Measurements from ENCODE around the gene KIAA1958. TPM values are rescaled to one million over a fixed set of nuclear protein-coding genes. Genes with fewer than 3 reads are reported as not detected.

The KIAA1958 gene
- total and polyA plus RNA-seq, 7 experiments from 2014 or later: 3.2 to 8.3 (median 6.4) TPM

DNA sequence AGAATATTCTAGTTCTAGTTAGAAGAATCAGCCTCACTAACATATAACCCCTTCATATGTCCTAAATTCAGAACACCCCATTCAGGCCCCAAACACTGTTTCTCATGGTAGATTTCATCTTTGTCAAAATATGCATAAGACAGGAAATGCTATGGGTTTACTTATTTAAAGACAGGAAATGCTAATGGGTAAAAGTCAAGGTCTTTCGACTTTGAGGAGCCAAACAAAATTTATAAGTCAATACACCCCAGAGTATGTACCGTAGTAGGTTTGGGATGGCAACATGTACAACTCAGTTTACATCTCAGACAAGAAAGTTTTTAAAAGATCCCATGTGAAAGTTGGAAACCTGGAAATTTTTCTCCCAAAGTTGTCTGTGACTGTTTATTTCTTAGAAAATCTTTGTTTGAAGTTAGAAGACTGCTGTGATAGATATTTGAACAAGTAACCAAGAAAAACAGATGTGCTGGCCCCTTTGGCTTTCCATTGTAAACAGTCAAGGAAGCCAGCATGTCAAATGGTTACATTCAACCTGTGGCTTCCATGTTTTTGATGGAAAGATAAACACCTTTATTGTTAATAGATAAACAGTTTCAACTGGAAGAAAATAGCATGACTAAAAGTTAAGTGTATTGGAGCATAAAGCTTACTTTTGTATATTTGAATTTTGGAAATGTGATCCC lies 129.1 kb downstream of the KIAA1958 start:
- ChIA-PET CTCF (no interaction called here), POLR2A (no interaction called here)
- H3K9me3 ChIP-seq (ENCODE audit: control insufficient read depth in 2 of 3, low read length in 3 of 3): no peaks in the 10 kb centered on the region
- H3K27me3 Mint-ChIP-seq: no peaks in the 10 kb centered on the region
- H3K36me3 Mint-ChIP-seq: peaks cover 0 to 19% (median 0%) of the 10 kb centered on the region in 5 donors
- H3K4me1 Mint-ChIP-seq: peaks cover 0 to 4% (median 0%) of the 10 kb centered on the region in 7 donors
- no peaks in the 10 kb centered on the region for H3K27me3 ChIP-seq (ENCODE audit: control insufficient read depth in 2 of 2, insufficient read depth in 2 of 2, low read length in 2 of 2)
- H3K4me1 ChIP-seq (ENCODE audit: control insufficient read depth in 2 of 2, insufficient read depth in 2 of 2, low read length in 2 of 2): no peaks in the 10 kb centered on the region
- ATAC-seq (no peak), DNase-seq (no peak)
- H3K4me3 ChIP-seq (ENCODE audit: low read length): no peak overlapping the region
- H3K27ac ChIP-seq (ENCODE audit: low read depth, low read length): no peak overlapping the region
- H3K27ac Mint-ChIP-seq: no peak overlapping the region
- no peaks in the 10 kb centered on the region for H3K9me3 Mint-ChIP-seq
- H3K36me3 ChIP-seq (ENCODE audit: control insufficient read depth in 2 of 3, insufficient read depth in 3 of 3, low read length in 3 of 3): peaks cover 0 to 9% (median 0%) of the 10 kb centered on the region in 3 experiments
- intact Hi-C loops (cut with micrococcal nuclease): no loop called here
- no peak overlapping the region for H3K4me3 Mint-ChIP-seq

DNA sequence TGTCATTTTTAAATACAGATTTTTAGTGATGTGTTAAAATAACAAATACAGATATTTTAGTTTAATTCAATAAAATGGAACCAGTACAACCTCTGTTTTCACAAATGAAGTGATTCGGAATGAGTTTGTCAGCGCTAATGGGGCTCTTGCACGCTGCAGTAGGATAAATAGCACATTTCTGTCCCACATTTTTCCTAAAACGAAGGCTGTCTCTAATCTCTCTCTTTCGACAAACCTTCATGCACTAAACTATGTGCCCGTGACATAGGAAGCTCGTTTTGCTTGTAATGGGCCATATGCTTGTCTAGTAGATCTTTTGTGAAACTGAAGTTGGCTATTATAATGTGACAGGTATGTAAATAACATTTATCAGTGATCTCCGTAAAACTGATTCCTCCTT lies 130.7 kb downstream of the KIAA1958 start:
- H3K27ac ChIP-seq (ENCODE audit: low read depth, low read length): no peak overlapping the region
- H3K9me3 ChIP-seq (ENCODE audit: control insufficient read depth in 2 of 3, low read length in 3 of 3): no peaks in the 10 kb centered on the region
- no peak overlapping the region for H3K4me3 ChIP-seq (ENCODE audit: low read length)
- Mint-ChIP-seq H3K9me3 (no peaks in the 10 kb centered on the region), H3K27ac (no peak overlapping the region), H3K4me1 (peaks cover 0 to 4% (median 0%) of the 10 kb centered on the region in 7 donors), H3K27me3 (no peaks in the 10 kb centered on the region), H3K4me3 (no peak overlapping the region), H3K36me3 (peaks cover 0 to 19% (median 0%) of the 10 kb centered on the region in 5 donors)
- POLR2A ChIA-PET: no interaction called here
- peaks cover 0 to 9% (median 0%) of the 10 kb centered on the region in 3 experiments for H3K36me3 ChIP-seq (ENCODE audit: control insufficient read depth in 2 of 3, insufficient read depth in 3 of 3, low read length in 3 of 3)
- intact Hi-C loops (cut with micrococcal nuclease): no loop called here
- H3K27me3 ChIP-seq (ENCODE audit: control insufficient read depth in 2 of 2, insufficient read depth in 2 of 2, low read length in 2 of 2): no peaks in the 10 kb centered on the region
- DNase-seq (no peak), ATAC-seq (no peak)
- no peaks in the 10 kb centered on the region for H3K4me1 ChIP-seq (ENCODE audit: control insufficient read depth in 2 of 2, insufficient read depth in 2 of 2, low read length in 2 of 2)
- CTCF ChIA-PET: no interaction called here

DNA sequence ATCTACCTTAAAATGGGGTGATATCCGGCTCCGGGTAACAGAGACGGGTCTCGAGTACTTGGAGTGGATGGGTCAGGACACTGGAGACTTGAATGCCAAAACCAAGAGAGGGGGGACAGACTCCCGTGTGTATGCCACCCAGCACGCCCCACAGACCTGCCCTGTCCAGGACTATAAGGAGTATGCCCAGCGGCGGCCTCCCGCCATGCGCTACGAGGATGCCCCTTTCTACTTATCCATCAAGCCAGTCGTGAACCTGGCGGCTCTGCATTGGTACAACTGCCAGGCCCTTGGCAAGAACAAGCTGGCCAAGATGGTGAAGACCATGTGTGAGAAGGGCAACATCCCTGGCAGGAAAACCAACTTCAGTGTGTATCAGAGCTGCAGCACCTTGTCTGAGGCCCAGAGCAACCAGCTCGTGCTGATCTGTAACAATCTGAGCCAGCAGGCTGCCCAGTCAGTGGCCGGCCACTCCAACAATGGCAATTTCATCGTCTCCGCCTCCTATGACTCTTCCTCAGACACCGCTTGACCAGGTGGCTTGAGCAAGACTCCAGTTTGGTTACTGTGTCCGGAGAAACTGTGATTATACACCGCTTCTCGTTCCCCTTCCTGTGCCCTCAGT lies 131.9 kb downstream of the KIAA1958 start:
- ChIA-PET POLR2A (no interaction called here), CTCF (no interaction called here)
- no peaks in the 10 kb centered on the region for H3K27me3 Mint-ChIP-seq
- DNase-seq: no peak
- H3K9me3 Mint-ChIP-seq: no peaks in the 10 kb centered on the region
- peaks cover 0 to 4% (median 0%) of the 10 kb centered on the region in 7 donors for H3K4me1 Mint-ChIP-seq
- H3K36me3 Mint-ChIP-seq: peaks cover 0 to 19% (median 0%) of the 10 kb centered on the region in 5 donors
- Histone ChIP-seq H3K4me3 (ENCODE audit: low read length) (no peak overlapping the region), H3K27ac (ENCODE audit: low read depth, low read length) (no peak overlapping the region), H3K4me1 (ENCODE audit: control insufficient read depth in 2 of 2, insufficient read depth in 2 of 2, low read length in 2 of 2) (no peaks in the 10 kb centered on the region), H3K9me3 (ENCODE audit: control insufficient read depth in 2 of 3, low read length in 3 of 3) (no peaks in the 10 kb centered on the region), H3K27me3 (ENCODE audit: control insufficient read depth in 2 of 2, insufficient read depth in 2 of 2, low read length in 2 of 2) (no peaks in the 10 kb centered on the region), H3K36me3 (ENCODE audit: control insufficient read depth in 2 of 3, insufficient read depth in 3 of 3, low read length in 3 of 3) (peaks cover 0 to 9% (median 0%) of the 10 kb centered on the region in 3 experiments)
- no peak for ATAC-seq
- H3K27ac Mint-ChIP-seq: no peak overlapping the region
- H3K4me3 Mint-ChIP-seq: no peak overlapping the region
- intact Hi-C loops (cut with micrococcal nuclease): no loop called here

DNA sequence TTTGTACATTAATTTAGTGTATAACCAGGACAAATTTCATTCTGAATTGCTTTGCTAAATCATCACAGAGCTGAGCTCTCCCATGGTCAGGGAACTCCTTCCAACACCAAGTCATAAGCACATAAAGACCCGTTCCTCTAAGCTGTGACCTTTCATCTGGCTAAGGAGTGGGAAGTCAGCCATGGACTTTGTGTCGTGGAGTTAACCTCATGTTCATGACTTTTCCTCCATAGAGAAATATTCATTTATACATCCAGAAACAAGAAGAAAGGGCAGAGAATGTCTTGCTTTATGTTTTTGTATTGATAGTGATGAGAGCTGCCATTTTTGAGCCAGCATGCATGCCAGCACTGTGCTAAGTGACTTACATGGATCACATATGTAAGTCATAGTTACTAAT lies 133.8 kb downstream of the KIAA1958 start:
- Histone ChIP-seq H3K36me3 (ENCODE audit: control insufficient read depth in 2 of 3, insufficient read depth in 3 of 3, low read length in 3 of 3) (peaks cover 0 to 9% (median 0%) of the 10 kb centered on the region in 3 experiments), H3K27me3 (ENCODE audit: control insufficient read depth in 2 of 2, insufficient read depth in 2 of 2, low read length in 2 of 2) (no peaks in the 10 kb centered on the region), H3K9me3 (ENCODE audit: control insufficient read depth in 2 of 3, low read length in 3 of 3) (no peaks in the 10 kb centered on the region), H3K4me3 (ENCODE audit: low read length) (no peak overlapping the region), H3K27ac (ENCODE audit: low read depth, low read length) (no peak overlapping the region), H3K4me1 (ENCODE audit: control insufficient read depth in 2 of 2, insufficient read depth in 2 of 2, low read length in 2 of 2) (no peaks in the 10 kb centered on the region)
- ChIA-PET CTCF (no interaction called here), POLR2A (no interaction called here)
- Mint-ChIP-seq H3K4me1 (peaks cover 0 to 4% (median 0%) of the 10 kb centered on the region in 7 donors), H3K27me3 (no peaks in the 10 kb centered on the region), H3K36me3 (peaks cover 0 to 14% (median 0%) of the 10 kb centered on the region in 5 donors), H3K4me3 (no peak overlapping the region), H3K27ac (no peak overlapping the region), H3K9me3 (no peaks in the 10 kb centered on the region)
- intact Hi-C loops (cut with micrococcal nuclease): no loop called here
- ATAC-seq (no peak), DNase-seq (no peak)

DNA sequence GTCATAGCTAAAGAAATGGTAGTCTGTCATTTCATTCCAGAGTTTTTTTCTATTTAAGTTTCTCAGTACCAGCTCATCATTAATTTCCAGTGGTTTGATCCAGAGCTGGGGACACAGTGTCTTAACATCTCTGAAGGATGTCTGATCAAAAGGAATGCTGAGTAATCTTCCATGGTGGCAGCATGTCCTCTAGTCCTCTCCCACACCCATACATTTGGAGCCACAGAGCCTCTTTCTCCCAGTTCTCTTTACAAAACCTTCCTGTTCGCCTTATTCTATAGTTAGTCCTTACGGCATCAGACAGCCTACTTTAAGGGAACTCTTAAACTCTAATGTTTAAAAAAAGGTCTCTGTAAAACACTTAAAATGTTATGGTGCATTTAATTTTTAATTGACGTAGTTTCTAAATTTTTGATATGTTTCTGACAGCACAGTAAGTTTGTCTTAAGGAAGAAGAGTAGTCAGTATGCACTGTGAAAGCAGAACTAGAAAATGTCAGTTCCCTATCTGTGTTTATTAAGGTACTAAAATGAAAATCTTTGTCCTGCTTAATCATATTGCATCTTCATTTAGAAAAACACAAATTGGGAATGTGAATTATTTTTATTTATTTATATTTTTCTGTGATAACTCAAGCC lies 134.5 kb downstream of the KIAA1958 start:
- Mint-ChIP-seq H3K27me3 (no peaks in the 10 kb centered on the region), H3K36me3 (peaks cover 0 to 14% (median 0%) of the 10 kb centered on the region in 5 donors), H3K27ac (no peak overlapping the region), H3K4me1 (no peaks in the 10 kb centered on the region), H3K4me3 (no peak overlapping the region), H3K9me3 (no peaks in the 10 kb centered on the region)
- intact Hi-C loops (cut with micrococcal nuclease): no loop called here
- ChIA-PET CTCF (interaction anchor here (0.6 kb wide), 1 partner anchor 176 kb away, joined by 4 read pairs; no protein-coding TSS in a partner anchor), POLR2A (no interaction called here)
- Histone ChIP-seq H3K27me3 (ENCODE audit: control insufficient read depth in 2 of 2, insufficient read depth in 2 of 2, low read length in 2 of 2) (no peaks in the 10 kb centered on the region), H3K36me3 (ENCODE audit: control insufficient read depth in 2 of 3, insufficient read depth in 3 of 3, low read length in 3 of 3) (peaks cover 0 to 9% (median 0%) of the 10 kb centered on the region in 3 experiments), H3K9me3 (ENCODE audit: control insufficient read depth in 2 of 3, low read length in 3 of 3) (no peaks in the 10 kb centered on the region), H3K4me1 (ENCODE audit: control insufficient read depth in 2 of 2, insufficient read depth in 2 of 2, low read length in 2 of 2) (no peaks in the 10 kb centered on the region), H3K27ac (ENCODE audit: low read depth, low read length) (no peak overlapping the region), H3K4me3 (ENCODE audit: low read length) (no peak overlapping the region)
- no peak for DNase-seq
- ATAC-seq: peak; percentile 41

DNA sequence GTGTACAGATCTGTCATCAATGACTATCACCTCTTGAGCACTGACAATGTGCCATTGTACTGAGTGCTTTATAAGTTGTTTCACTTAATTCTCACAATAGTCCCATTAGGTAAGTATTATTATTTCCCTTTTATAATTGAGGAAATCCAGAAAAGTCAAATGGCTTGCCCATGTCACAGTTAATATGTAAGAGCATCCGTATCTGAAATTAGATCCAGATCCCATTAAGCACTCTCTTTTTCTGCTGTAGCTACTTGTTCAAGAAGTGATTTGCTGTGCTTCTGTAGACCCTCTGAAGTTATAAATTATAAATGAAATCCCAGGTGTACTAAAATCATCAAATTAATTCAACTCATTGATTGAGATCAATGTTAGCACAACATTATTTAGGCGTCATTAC lies 136.6 kb downstream of the KIAA1958 start:
- H3K36me3 Mint-ChIP-seq: peaks cover 0 to 6% (median 0%) of the 10 kb centered on the region in 5 donors
- no peaks in the 10 kb centered on the region for H3K27me3 ChIP-seq (ENCODE audit: control insufficient read depth in 2 of 2, insufficient read depth in 2 of 2, low read length in 2 of 2)
- no peak overlapping the region for H3K4me3 Mint-ChIP-seq
- ChIA-PET CTCF (no interaction called here), POLR2A (no interaction called here)
- H3K4me1 Mint-ChIP-seq: no peaks in the 10 kb centered on the region
- no peak overlapping the region for H3K27ac ChIP-seq (ENCODE audit: low read depth, low read length)
- H3K27me3 Mint-ChIP-seq: no peaks in the 10 kb centered on the region
- DNase-seq (no peak), ATAC-seq (no peak)
- H3K9me3 ChIP-seq (ENCODE audit: control insufficient read depth in 2 of 3, low read length in 3 of 3): no peaks in the 10 kb centered on the region
- peaks cover 0 to 3% (median 0%) of the 10 kb centered on the region in 3 experiments for H3K36me3 ChIP-seq (ENCODE audit: control insufficient read depth in 2 of 3, insufficient read depth in 3 of 3, low read length in 3 of 3)
- H3K9me3 Mint-ChIP-seq: no peaks in the 10 kb centered on the region
- no peak overlapping the region for H3K27ac Mint-ChIP-seq
- H3K4me3 ChIP-seq (ENCODE audit: low read length): no peak overlapping the region
- intact Hi-C loops (cut with micrococcal nuclease): no loop called here
- H3K4me1 ChIP-seq (ENCODE audit: control insufficient read depth in 2 of 2, insufficient read depth in 2 of 2, low read length in 2 of 2): no peaks in the 10 kb centered on the region

All from naive thymus-derived CD4-positive, alpha-beta T cell (primary cell).